ENCODE data around the gene POU6F2. TPM values are rescaled to one million over a fixed set of nuclear protein-coding genes. Genes with fewer than 3 reads are reported as not detected.

POU6F2 gene
- total and polyA plus RNA-seq, 2 donors (not counting 1 experiment from before 2014, with no cell fraction given), result 0.47 TPM; not detected in 1

- Histone ChIP-seq H3K79me2 (ENCODE audit: control insufficient read depth, insufficient read depth, low read length) (no peaks in the 10 kb centered on the region), H3K27me3 (replicated peaks in 1 of 4; ENCODE audit: control extremely low read depth in 1 of 4, control insufficient read depth in 3 of 4, insufficient read depth in 4 of 4, low read length in 3 of 4) (no peaks in the 10 kb centered on the region), H3K27ac (ENCODE audit: low read length in 2 of 2) (no peak overlapping the region), H3K4me2 (replicated peaks; ENCODE audit: low read depth, low read length, poor library complexity, severe bottlenecking) (no peak overlapping the region), H3K4me1 (ENCODE audit: control insufficient read depth in 2 of 2, insufficient read depth in 2 of 2, low read length in 2 of 2) (no peaks in the 10 kb centered on the region), H3K9me3 (ENCODE audit: control extremely low read depth in 1 of 3, control insufficient read depth in 2 of 3, insufficient read depth in 1 of 3, low read length in 2 of 3) (no peaks in the 10 kb centered on the region), H2AFZ (ENCODE audit: insufficient read depth, low read depth, low read length, poor library complexity, severe bottlenecking) (no peak overlapping the region), H3K4me3 (ENCODE audit: control extremely low read depth in 1 of 5, extremely low read depth in 1 of 5, insufficient read depth in 1 of 5, low read depth in 2 of 5, low read length in 4 of 5) (no peak overlapping the region), H3K36me3 (replicated peaks in 1 of 2; ENCODE audit: control extremely low read depth in 1 of 2, control insufficient read depth in 1 of 2, extremely low read depth in 1 of 2, insufficient read depth in 2 of 2, low read length in 1 of 2) (no peaks in the 10 kb centered on the region), H4K20me1 (ENCODE audit: control insufficient read depth, insufficient read depth, low read length, poor library complexity, severe bottlenecking) (no peaks in the 10 kb centered on the region), H3K9ac (ENCODE audit: low read length) (no peak overlapping the region)
- peaks cover 30% of the 10 kb centered on the region for H3K27me3 Mint-ChIP-seq
- H3K27ac Mint-ChIP-seq, result no peak overlapping the region
- ATAC-seq (ENCODE audit: low read depth) (no peak), DNase-seq (no peak)
- no peaks in the 10 kb centered on the region for H3K9me3 Mint-ChIP-seq (ENCODE audit: insufficient read depth)
- no peaks in the 10 kb centered on the region for H3K4me1 Mint-ChIP-seq
- POLR2A ChIA-PET, result no interaction called here
- no peak overlapping the region for H3K4me3 Mint-ChIP-seq
- no CpG with 5 or more reads among the region's 1 CpG for WGBS (ENCODE audit: insufficient coverage)
- TF ChIP-seq EZH2 (IDR thresholded peaks at IDR 0.05; ENCODE audit: borderline replicate concordance, insufficient read depth, low read depth, low read length, poor library complexity, severe bottlenecking), result no peak
- CTCF ChIA-PET, result no interaction called here
- intact Hi-C loops (cut with micrococcal nuclease), result no loop called here
Measured at GRCh38 chr7:38953227-38953626, 24.5 kb upstream of the POU6F2 start.

GRCh38 chr7:38953971-38954370, 23.7 kb upstream of the POU6F2 start:
- H3K9me3 Mint-ChIP-seq (ENCODE audit: insufficient read depth), result no peaks in the 10 kb centered on the region
- peaks cover 35% of the 10 kb centered on the region for H3K27me3 Mint-ChIP-seq
- no peaks in the 10 kb centered on the region for H3K9me3 ChIP-seq (ENCODE audit: control extremely low read depth in 1 of 3, control insufficient read depth in 2 of 3, insufficient read depth in 1 of 3, low read length in 2 of 3)
- DNase-seq, result no peak
- no peak overlapping the region for H3K4me3 ChIP-seq (ENCODE audit: control extremely low read depth in 1 of 5, extremely low read depth in 1 of 5, insufficient read depth in 1 of 5, low read depth in 2 of 5, low read length in 4 of 5)
- H3K27ac Mint-ChIP-seq, result no peak overlapping the region
- H3K4me1 Mint-ChIP-seq, result no peaks in the 10 kb centered on the region
- H4K20me1 ChIP-seq (ENCODE audit: control insufficient read depth, insufficient read depth, low read length, poor library complexity, severe bottlenecking), result no peaks in the 10 kb centered on the region
- intact Hi-C loops (cut with micrococcal nuclease), result no loop called here
- H3K4me1 ChIP-seq (ENCODE audit: control insufficient read depth in 2 of 2, insufficient read depth in 2 of 2, low read length in 2 of 2), result no peaks in the 10 kb centered on the region
- no peak for TF ChIP-seq CTCF (IDR thresholded peaks at IDR 0.05)
- no peak for TF ChIP-seq EZH2 (IDR thresholded peaks at IDR 0.05; ENCODE audit: borderline replicate concordance, insufficient read depth, low read depth, low read length, poor library complexity, severe bottlenecking)
- ChIA-PET CTCF (no interaction called here), POLR2A (no interaction called here)
- H3K79me2 ChIP-seq (ENCODE audit: control insufficient read depth, insufficient read depth, low read length), result no peaks in the 10 kb centered on the region
- no peak overlapping the region for H2AFZ ChIP-seq (ENCODE audit: insufficient read depth, low read depth, low read length, poor library complexity, severe bottlenecking)
- H3K27ac ChIP-seq (ENCODE audit: low read length in 2 of 2), result no peak overlapping the region
- no peaks in the 10 kb centered on the region for H3K36me3 ChIP-seq (replicated peaks in 1 of 2; ENCODE audit: control extremely low read depth in 1 of 2, control insufficient read depth in 1 of 2, extremely low read depth in 1 of 2, insufficient read depth in 2 of 2, low read length in 1 of 2)
- no peak overlapping the region for H3K4me3 Mint-ChIP-seq
- H3K9ac ChIP-seq (ENCODE audit: low read length), result no peak overlapping the region
- no peaks in the 10 kb centered on the region for H3K27me3 ChIP-seq (replicated peaks in 1 of 4; ENCODE audit: control extremely low read depth in 1 of 4, control insufficient read depth in 3 of 4, insufficient read depth in 4 of 4, low read length in 3 of 4)
- WGBS (ENCODE audit: insufficient coverage), result 89% methylated on average over 2 of the region's 4 CpGs
- no peak for ATAC-seq (ENCODE audit: low read depth)
- H3K4me2 ChIP-seq (replicated peaks; ENCODE audit: low read depth, low read length, poor library complexity, severe bottlenecking), result no peak overlapping the region
